Neural cell (in vitro differentiated cells): Measurements from ENCODE around the gene CREM. TPM values are rescaled to one million over a fixed set of nuclear protein-coding genes. Genes with fewer than 3 reads are reported as not detected.

Experiments used
- H2AFZ ChIP-seq: fragments of 200-600, 300-800 bp; sonication (generic), shearing (Covaris generic); 2 replicates; pipeline ENCODE4 v1.6.0; 2014; ENCODE audit warnings: low read depth, mild to moderate bottlenecking, antibody characterized with exemption, low read length, moderate library complexity
- H3F3A ChIP-seq: fragments of 200-600 bp; shearing (Covaris generic); 2 replicates; pipeline ENCODE4 v1.6.1; 2016; ENCODE audit warnings: mild to moderate bottlenecking, moderate library complexity, mixed read lengths, antibody characterized with exemption, low read length; ENCODE audit not compliant: insufficient read depth, poor library complexity, severe bottlenecking
- H3K27ac ChIP-seq: fragments of 200-600, 300-800 bp; sonication (generic), shearing (Covaris generic); 2 replicates; pipeline ENCODE4 v1.5.1; 2014; ENCODE audit warnings: mild to moderate bottlenecking, low read length, moderate library complexity
- H3K27me3 ChIP-seq: fragments of 300-800, 200-600 bp; sonication (generic), shearing (Covaris generic); 2 replicates; pipeline ENCODE4 v1.6.0; 2014; ENCODE audit warnings: mild to moderate bottlenecking, low read depth, low read length, moderate library complexity; ENCODE audit not compliant: insufficient read depth
- H3K36me3 ChIP-seq: fragments of 300-800, 200-600 bp; sonication (generic), shearing (Covaris generic); 2 replicates; pipeline ENCODE4 v1.5.1; 2014; ENCODE audit warnings: mild to moderate bottlenecking, antibody characterized with exemption, low read length, moderate library complexity; ENCODE audit not compliant: insufficient read depth
- H3K4me2 ChIP-seq: fragments of 300-800, 200-600 bp; sonication (generic), shearing (Covaris generic); 2 replicates; pipeline ENCODE4 v1.6.0; 2014; ENCODE audit warnings: mild to moderate bottlenecking, low read length
- H3K4me3 ChIP-seq: fragments of 300-800, 200-600 bp; sonication (generic), shearing (Covaris generic); 2 replicates; pipeline ENCODE4 v1.5.1; 2014; ENCODE audit warnings: mild to moderate bottlenecking, low read length, moderate library complexity
- H3K79me2 ChIP-seq: fragments of 200-600 bp; shearing (Covaris generic); replicated peaks from 2 replicates; pipeline ENCODE4 v1.6.0; 2014; ENCODE audit warnings: mild to moderate bottlenecking, low read length, moderate library complexity; ENCODE audit not compliant: insufficient read depth
- H3K9ac ChIP-seq: fragments of 300-800, 200-600 bp; sonication (generic), shearing (Covaris generic); 2 replicates; pipeline ENCODE4 v1.6.1; 2016; ENCODE audit warnings: mild to moderate bottlenecking, low read length, mixed read lengths
- H3K9me2 ChIP-seq: fragments of 200-600 bp; shearing (Covaris generic); 2 replicates; pipeline ENCODE4 v1.6.1; 2016; ENCODE audit warnings: mild to moderate bottlenecking, low read length, mixed read lengths; ENCODE audit not compliant: insufficient read depth
- H3K9me3 ChIP-seq: fragments of 200-600, 300-800 bp; sonication (generic), shearing (Covaris generic); 2 replicates; pipeline ENCODE4 v1.6.1; 2016; ENCODE audit warnings: mild to moderate bottlenecking, mixed run types, low read length, moderate library complexity, mixed read lengths
- H4K20me1 ChIP-seq: fragments of 200-600 bp; shearing (Covaris generic); 2 replicates; pipeline ENCODE4 v1.6.1; 2016; ENCODE audit warnings: mild to moderate bottlenecking, mixed run types; ENCODE audit not compliant: insufficient read depth
- CTCF ChIP-seq: fragments of 450-650 bp; IDR thresholded peaks from 2 replicates; pipeline ENCODE4 v1.5.1; 2014; ENCODE audit warnings: antibody characterized with exemption, mild to moderate bottlenecking, moderate library complexity; ENCODE audit not compliant: poor library complexity, severe bottlenecking
- EP300 ChIP-seq: fragments of 450-650 bp; conservative IDR thresholded peaks from 2 replicates; pipeline ENCODE4 v1.6.1; 2014; ENCODE audit warnings: antibody characterized with exemption, mild to moderate bottlenecking, moderate library complexity; ENCODE audit not compliant: poor library complexity, severe bottlenecking
- EZH2 ChIP-seq: fragments of 200-600, 300-800 bp; shearing (Covaris generic), sonication (generic); IDR thresholded peaks from 2 replicates; pipeline ENCODE4 v1.6.1; 2014; ENCODE audit warnings: antibody characterized with exemption, low read length, borderline replicate concordance, mild to moderate bottlenecking; ENCODE audit not compliant: insufficient read depth, poor library complexity, severe bottlenecking
- MXI1 ChIP-seq: fragments of 450-650 bp; conservative IDR thresholded peaks from 2 replicates; pipeline ENCODE4 v1.6.1; 2014; ENCODE audit warnings: antibody characterized with exemption, mild to moderate bottlenecking; ENCODE audit not compliant: poor library complexity, severe bottlenecking
- POLR2AphosphoS5 ChIP-seq: IDR thresholded peaks from 2 replicates; pipeline ENCODE4 v1.6.1; 2012
- RAD21 ChIP-seq: fragments of 450-650 bp; conservative IDR thresholded peaks from 2 replicates; pipeline ENCODE4 v1.6.1; 2014; ENCODE audit warnings: antibody characterized with exemption, mild to moderate bottlenecking, moderate library complexity
- REST ChIP-seq: IDR thresholded peaks from 2 replicates; pipeline ENCODE4 v1.6.1; 2012; ENCODE audit warnings: borderline replicate concordance
- SMC3 ChIP-seq: fragments of 450-650 bp; conservative IDR thresholded peaks from 2 replicates; pipeline ENCODE4 v1.6.1; 2014; ENCODE audit warnings: antibody characterized with exemption, mild to moderate bottlenecking, moderate library complexity; ENCODE audit not compliant: poor library complexity
- TAF1 ChIP-seq: IDR thresholded peaks from 2 replicates; pipeline ENCODE4 v1.6.1; 2012; ENCODE audit warnings: low read depth
- polyA plus RNA-seq: library from polyadenylated mRNA; depleted of rRNA; stranded (reverse); fragments of >200 nt; gene quantifications from 2 replicates; pipeline ENCODE4 v1.2.3, GENCODE V29; 2014

Gene CREM
- polyA plus RNA-seq, 1 donor from 2014 or later: 67.3 TPM

- Histone ChIP-seq H3K9me3 (no peaks in the 10 kb centered on the region), H3K4me2 (no peak overlapping the region), H3K9ac (no peak overlapping the region), H3K79me2 (peaks cover 23% of the 10 kb centered on the region), H3K27me3 (no peaks in the 10 kb centered on the region), H2AFZ (no peak overlapping the region), H3K9me2 (no peaks in the 10 kb centered on the region), H4K20me1 (no peaks in the 10 kb centered on the region), H3K36me3 (no peaks in the 10 kb centered on the region), H3K4me3 (no peak overlapping the region), H3F3A (no peaks in the 10 kb centered on the region), H3K27ac (no peak overlapping the region)
- no peak for TF ChIP-seq EZH2
- no peak for TF ChIP-seq MXI1
- no peak for TF ChIP-seq TAF1
- TF ChIP-seq RAD21: no peak
- TF ChIP-seq SMC3: no peak
- TF ChIP-seq REST: no peak
These were observed 6.9 kb downstream of the CREM start for GRCh38 chr10:35133586-35133985.

GRCh38 chr10:35135861-35136260 is 9.2 kb downstream of the CREM start:
- TF ChIP-seq CTCF (no peak), REST (no peak), SMC3 (no peak), TAF1 (no peak), EP300 (no peak), POLR2AphosphoS5 (no peak), RAD21 (no peak), EZH2 (no peak), MXI1 (no peak)
- H3K27ac ChIP-seq: no peak overlapping the region

More at GRCh38 chr10:35135861-35136260, 9.2 kb downstream of the CREM start:
- H3K27me3 ChIP-seq: no peaks in the 10 kb centered on the region
- no peaks in the 10 kb centered on the region for H4K20me1 ChIP-seq
- H3K36me3 ChIP-seq: no peaks in the 10 kb centered on the region
- H3K9me3 ChIP-seq: no peaks in the 10 kb centered on the region
- no peaks in the 10 kb centered on the region for H3K9me2 ChIP-seq
- H3K4me3 ChIP-seq: no peak overlapping the region
- H3K4me2 ChIP-seq: no peak overlapping the region
- H3K79me2 ChIP-seq: no peaks in the 10 kb centered on the region
- H3F3A ChIP-seq: no peaks in the 10 kb centered on the region
- H2AFZ ChIP-seq: no peak overlapping the region
- no peak overlapping the region for H3K9ac ChIP-seq
